Measurements from ENCODE around the gene SERPINA5.
"Not testable (repeated sequence)": the region's sequence is repeated elsewhere in the genome, so short reads cannot be mapped to it uniquely, and the experiment has no call there.

Gene SERPINA5

GRCh38 chr14:94573475-94574277 is 7.5 kb upstream of the SERPINA5 start:
- no peak for DNase-seq (ENCODE audit: low read depth)

GRCh38 chr14:94574336-94574735 is 6.9 kb upstream of the SERPINA5 start:
- no peak for DNase-seq (ENCODE audit: low read depth)

- no peak for DNase-seq (ENCODE audit: low read depth)
Measured at GRCh38 chr14:94575730-94576585, 5.3 kb upstream of the SERPINA5 start.

GRCh38 chr14:94577472-94577871 is 3.8 kb upstream of the SERPINA5 start:
- not testable (repeated sequence) for DNase-seq (ENCODE audit: low read depth)

- no peak for DNase-seq (ENCODE audit: low read depth)
Measured at GRCh38 chr14:94578712-94579111, 2.5 kb upstream of the SERPINA5 start.

GRCh38 chr14:94582199-94582750 is 1.0 kb downstream of the SERPINA5 start:
- no peak for DNase-seq (ENCODE audit: low read depth)

GRCh38 chr14:94582851-94583250 is 1.6 kb downstream of the SERPINA5 start:
- DNase-seq (ENCODE audit: low read depth): no peak

GRCh38 chr14:94583557-94583956 is 2.3 kb downstream of the SERPINA5 start:
- DNase-seq (ENCODE audit: low read depth): no peak

- no peak for DNase-seq (ENCODE audit: low read depth)
Measured at GRCh38 chr14:94584591-94585280, 3.5 kb downstream of the SERPINA5 start.

GRCh38 chr14:94586635-94587034 is 5.4 kb downstream of the SERPINA5 start:
- no peak for DNase-seq (ENCODE audit: low read depth)

GRCh38 chr14:94588311-94588710 is 7.1 kb downstream of the SERPINA5 start:
- no peak for DNase-seq (ENCODE audit: low read depth)

- DNase-seq (ENCODE audit: low read depth): no peak
Measured at GRCh38 chr14:94591073-94591472, 9.8 kb downstream of the SERPINA5 start.

GRCh38 chr14:94591871-94592270 is 10.6 kb downstream of the SERPINA5 start:
- DNase-seq (ENCODE audit: low read depth): no peak

GRCh38 chr14:94592457-94592856 is 11.2 kb downstream of the SERPINA5 start:
- no peak for DNase-seq (ENCODE audit: low read depth)

GRCh38 chr14:94593376-94593748 is 12.1 kb downstream of the SERPINA5 start:
- no peak for DNase-seq (ENCODE audit: low read depth)

- DNase-seq (ENCODE audit: low read depth): no peak
Measured at GRCh38 chr14:94593749-94594431, 12.7 kb downstream of the SERPINA5 start.

- no peak for DNase-seq (ENCODE audit: low read depth)
Measured at GRCh38 chr14:94594441-94594840, 13.2 kb downstream of the SERPINA5 start.

- no peak for DNase-seq (ENCODE audit: low read depth)
Measured at GRCh38 chr14:94595912-94596311, 14.7 kb downstream of the SERPINA5 start.

- no peak for DNase-seq (ENCODE audit: low read depth)
Measured at GRCh38 chr14:94596361-94596760, 15.1 kb downstream of the SERPINA5 start.

- no peak for DNase-seq (ENCODE audit: low read depth)
Measured at GRCh38 chr14:94597788-94598187, 16.6 kb downstream of the SERPINA5 start.

- DNase-seq (ENCODE audit: low read depth): no peak
Measured at GRCh38 chr14:94598506-94598815, 17.2 kb downstream of the SERPINA5 start.
